ENCODE measurements around the gene FOXQ1. TPM values are rescaled to one million over a fixed set of nuclear protein-coding genes. Genes with fewer than 3 reads are reported as not detected.

FOXQ1 gene
- total and polyA plus RNA-seq, 2 of the 13 experiments (the other 11 are each of a cell fraction or from before 2014, with no cell fraction given): 35.2 to 39.8 TPM

GRCh38 chr6:1312473-1313367, 822 bp downstream of the FOXQ1 start (continued):
- TF ChIP-seq ZBED4 (CRISPR knock-in tag; IDR thresholded peaks at IDR 0.05; ENCODE audit: borderline replicate concordance): no peak
- no peak for TF ChIP-seq BHLHE40 (IDR thresholded peaks at IDR 0.05; ENCODE audit: low read length)
- TF ChIP-seq SOX5 (CRISPR knock-in tag; IDR thresholded peaks at IDR 0.05; ENCODE audit: borderline replicate concordance): no peak
- no peak for TF ChIP-seq ZNF337 (CRISPR knock-in tag; IDR thresholded peaks at IDR 0.05; ENCODE audit: borderline replicate concordance, low read depth)
- no peak for TF ChIP-seq ZNF496 (CRISPR knock-in tag; IDR thresholded peaks at IDR 0.05; ENCODE audit: insufficient replicate concordance)
- no peak for TF ChIP-seq PREB (CRISPR knock-in tag; IDR thresholded peaks at IDR 0.05)
- no peak for TF ChIP-seq ZNF597 (CRISPR knock-in tag; IDR thresholded peaks at IDR 0.05)
- no peak for TF ChIP-seq ZNF550 (CRISPR knock-in tag; IDR thresholded peaks at IDR 0.05; ENCODE audit: borderline replicate concordance)
- TF ChIP-seq SNAI1 (CRISPR knock-in tag; IDR thresholded peaks at IDR 0.05; ENCODE audit: borderline replicate concordance): no peak
- no peak for TF ChIP-seq MBNL3 (CRISPR knock-in tag; conservative IDR thresholded peaks at IDR 0.05)
- no peak for TF ChIP-seq HOXD1 (CRISPR knock-in tag; IDR thresholded peaks at IDR 0.05)
- TF ChIP-seq HNRNPUL1 (IDR thresholded peaks at IDR 0.05; ENCODE audit: low read depth, low read length): no peak
- TF ChIP-seq SETDB1 (CRISPR knock-in tag; IDR thresholded peaks at IDR 0.05; ENCODE audit: borderline replicate concordance): no peak
- TF ChIP-seq MLX (CRISPR knock-in tag; IDR thresholded peaks at IDR 0.05): 0 out of 2 replicates have a peak, but pooled peaks have one; percentile 23
- TF ChIP-seq ZSCAN20 (CRISPR knock-in tag; IDR thresholded peaks at IDR 0.05; ENCODE audit: borderline replicate concordance): no peak
- peak; percentile 82; the same call in 1 of the 2 replicates for TF ChIP-seq ZNF772 (CRISPR knock-in tag; IDR thresholded peaks at IDR 0.05)
- no peak for TF ChIP-seq AHR (CRISPR knock-in tag; IDR thresholded peaks at IDR 0.05)
- no peak for TF ChIP-seq CHD4 (IDR thresholded peaks at IDR 0.05; ENCODE audit: borderline replicate concordance, low read length)
- no peak for TF ChIP-seq RXRB (CRISPR knock-in tag; IDR thresholded peaks at IDR 0.05; ENCODE audit: borderline replicate concordance)
- TF ChIP-seq ATF3 (CRISPR knock-in tag; IDR thresholded peaks at IDR 0.05): no peak; the same call in 1 of the 2 replicates
- TF ChIP-seq SIX4 (CRISPR knock-in tag; IDR thresholded peaks at IDR 0.05): no peak
- TF ChIP-seq ZNF446 (CRISPR knock-in tag; IDR thresholded peaks at IDR 0.05): 0 out of 2 replicates have a peak, but pooled peaks have one; percentile 19
- no peak; the same call in 1 of the 2 replicates for TF ChIP-seq ZNF543 (CRISPR knock-in tag; IDR thresholded peaks at IDR 0.05)
